Fibroblast of the aortic adventitia (primary cell): ENCODE data around the gene ANKRD17. TPM values are rescaled to one million over a fixed set of nuclear protein-coding genes. Genes with fewer than 3 reads are reported as not detected.
"Not testable (repeated sequence)": the region's sequence is repeated elsewhere in the genome, so short reads cannot be mapped to it uniquely, and the experiment has no call there.

Experiments used
- DNase-seq: peaks from one replicate; pipeline ENCODE4 v3.0.0-alpha.2; 2010; ENCODE audit warnings: low read depth
- H3K4me3 ChIP-seq: 2 replicates; pipeline ENCODE4 v1.5.1; 2011; ENCODE audit warnings: low read depth, mild to moderate bottlenecking, control low read depth, low read length, moderate library complexity
- CTCF ChIP-seq: IDR thresholded peaks from 2 replicates; pipeline ENCODE4 v1.5.1; 2011; ENCODE audit warnings: mild to moderate bottlenecking, low read length, control low read depth, inconsistent platforms; ENCODE audit not compliant: insufficient read depth
- total RNA-seq: library from RNA; depleted of rRNA; stranded (reverse); fragments of >200 nt; gene quantifications from 2 replicates; pipeline ENCODE4 v1.2.3, GENCODE V29; 2012; ENCODE audit warnings: low replicate concordance

Gene ANKRD17
- total RNA-seq, 1 donor: 72.5 TPM

- no peak for TF ChIP-seq CTCF
- no peak for DNase-seq
- no peak overlapping the region for H3K4me3 ChIP-seq
These were observed 53.1 kb downstream of the ANKRD17 start for GRCh38 chr4:73205482-73205881.

DNA sequence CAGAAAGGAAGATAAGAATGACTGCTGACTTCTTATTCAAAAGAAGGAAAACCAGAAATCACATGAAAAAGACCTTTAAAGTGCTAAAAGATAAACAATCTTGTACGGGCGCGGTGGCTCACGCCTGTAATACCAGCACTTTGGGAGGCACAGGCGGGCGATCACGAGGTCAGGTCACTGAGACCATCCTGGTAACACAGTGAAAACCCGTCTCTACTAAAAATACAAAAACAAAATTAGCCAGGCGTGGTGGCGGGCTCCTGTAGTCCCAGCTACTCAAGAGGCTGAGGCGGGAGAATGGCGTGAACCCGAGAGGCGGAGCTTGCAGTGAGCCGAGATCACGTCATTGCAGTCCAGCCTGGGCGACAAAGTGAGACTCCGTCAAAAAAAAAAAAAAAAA, 54.6 kb downstream of the ANKRD17 start:
- H3K4me3 ChIP-seq, DNase-seq: not testable (repeated sequence)

DNA sequence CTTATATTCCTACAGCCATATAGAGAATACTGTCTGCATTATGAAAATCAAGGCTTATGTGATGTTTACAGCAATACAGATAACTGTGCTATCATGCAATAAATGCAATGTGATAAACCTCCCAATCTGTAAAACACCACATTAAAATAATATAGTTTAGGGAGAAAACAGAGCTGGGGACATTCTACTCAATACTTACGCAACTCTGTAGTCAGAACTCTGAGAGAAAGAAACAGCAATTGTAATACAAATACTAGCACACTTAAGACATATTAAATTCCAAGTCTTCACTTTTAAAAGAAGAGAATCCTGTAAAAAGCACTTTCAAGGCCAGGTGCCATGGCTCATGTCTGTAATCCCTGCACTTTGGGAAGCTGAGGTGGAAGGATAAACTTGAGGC, 61.4 kb downstream of the ANKRD17 start:
- no peak for TF ChIP-seq CTCF
- no peak overlapping the region for H3K4me3 ChIP-seq
- DNase-seq: peak; percentile 24

- H3K4me3 ChIP-seq: no peak overlapping the region
- DNase-seq: no peak
- TF ChIP-seq CTCF: no peak
These were observed 64.5 kb downstream of the ANKRD17 start for GRCh38 chr4:73194064-73194463.

GRCh38 chr4:73193659-73194058, 64.9 kb downstream of the ANKRD17 start:
- TF ChIP-seq CTCF: no peak
- H3K4me3 ChIP-seq: no peak overlapping the region
- DNase-seq: no peak

DNA sequence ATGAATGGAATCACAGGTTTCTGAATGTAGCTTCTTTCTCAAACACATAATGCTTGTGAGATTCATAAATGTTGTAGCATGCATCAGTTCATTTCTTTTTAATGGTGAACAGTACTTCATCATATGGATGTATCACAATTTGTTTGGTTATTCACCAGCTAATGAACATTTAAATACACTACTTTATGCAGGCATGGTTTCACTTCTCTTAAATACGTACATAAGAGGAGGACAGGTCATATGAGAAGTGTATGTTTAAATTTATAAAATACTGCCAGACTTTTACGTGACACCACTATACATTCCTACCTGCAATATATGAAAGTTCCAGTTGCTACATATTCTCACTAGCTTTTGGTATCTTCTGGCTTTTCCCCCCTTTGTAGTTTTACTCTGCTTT, 65.4 kb downstream of the ANKRD17 start:
- TF ChIP-seq CTCF: no peak
- DNase-seq: no peak
- H3K4me3 ChIP-seq: no peak overlapping the region

DNA sequence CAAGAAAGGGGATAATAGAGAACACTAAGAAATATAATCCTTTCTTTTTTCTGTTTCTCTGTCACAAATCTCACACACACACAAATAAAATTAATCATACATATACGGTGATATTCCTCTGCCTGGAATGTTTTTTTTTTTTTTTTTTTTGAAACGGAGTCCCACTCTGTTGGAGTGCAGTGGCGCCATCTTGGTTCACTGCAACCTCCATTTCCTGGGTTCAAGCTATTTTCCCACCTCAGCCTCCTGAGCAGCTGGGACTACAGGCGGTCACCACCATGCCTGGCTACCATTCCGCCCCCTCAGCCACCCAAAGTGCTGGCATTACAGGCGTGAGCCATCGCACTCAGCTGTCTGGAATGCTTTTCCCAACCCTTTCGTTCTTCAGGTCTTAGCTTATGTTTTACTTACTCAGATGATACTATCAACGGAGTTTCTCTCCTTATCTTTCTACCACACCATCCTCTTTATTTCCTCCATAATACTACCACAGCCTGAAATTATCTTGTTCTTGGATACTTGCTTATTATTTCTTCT, 69.3 kb downstream of the ANKRD17 start:
- TF ChIP-seq CTCF: no peak
- H3K4me3 ChIP-seq: no peak overlapping the region
- no peak for DNase-seq
